Measurements from ENCODE around the gene RBBP5. TPM values are rescaled to one million over a fixed set of nuclear protein-coding genes. Genes with fewer than 3 reads are reported as not detected.

RBBP5 gene
- total RNA-seq, 3 donors from 2014 or later (not counting 1 experiment from before 2014, with no cell fraction given), result 13.9 to 18.2 (median 17.8) TPM

DNA sequence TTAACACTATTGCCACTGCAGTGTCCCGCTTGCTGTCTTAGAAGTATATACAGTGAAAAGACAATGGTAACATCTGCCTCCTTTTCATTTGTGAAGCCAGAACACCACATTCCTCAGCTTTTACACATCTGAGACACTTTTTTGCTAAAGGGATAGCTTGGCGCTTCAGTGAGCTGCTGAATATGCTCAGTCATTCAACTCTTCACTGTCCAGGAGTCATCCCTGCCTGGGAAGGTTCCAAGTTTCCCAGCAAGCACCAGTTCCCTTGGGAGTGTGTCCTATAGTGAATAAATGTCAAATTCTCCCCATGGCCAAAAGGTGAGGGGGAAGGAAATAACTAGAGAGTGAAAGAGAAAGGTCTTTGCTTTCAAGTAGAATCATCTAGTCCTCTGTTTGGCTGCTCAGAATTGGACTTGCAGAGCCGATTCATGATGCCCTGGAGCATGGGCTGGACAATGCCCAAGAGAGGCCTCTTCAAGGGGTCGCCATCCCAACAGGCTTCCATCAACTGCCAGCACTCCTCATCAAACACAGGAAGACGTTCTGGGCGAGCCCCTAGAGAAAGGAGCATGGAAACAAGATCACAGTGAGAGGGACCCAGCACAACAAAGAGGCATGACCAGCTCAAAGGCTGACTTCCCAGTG is 25.5 kb upstream of the RBBP5 start:
- TF ChIP-seq, protein P1, sequence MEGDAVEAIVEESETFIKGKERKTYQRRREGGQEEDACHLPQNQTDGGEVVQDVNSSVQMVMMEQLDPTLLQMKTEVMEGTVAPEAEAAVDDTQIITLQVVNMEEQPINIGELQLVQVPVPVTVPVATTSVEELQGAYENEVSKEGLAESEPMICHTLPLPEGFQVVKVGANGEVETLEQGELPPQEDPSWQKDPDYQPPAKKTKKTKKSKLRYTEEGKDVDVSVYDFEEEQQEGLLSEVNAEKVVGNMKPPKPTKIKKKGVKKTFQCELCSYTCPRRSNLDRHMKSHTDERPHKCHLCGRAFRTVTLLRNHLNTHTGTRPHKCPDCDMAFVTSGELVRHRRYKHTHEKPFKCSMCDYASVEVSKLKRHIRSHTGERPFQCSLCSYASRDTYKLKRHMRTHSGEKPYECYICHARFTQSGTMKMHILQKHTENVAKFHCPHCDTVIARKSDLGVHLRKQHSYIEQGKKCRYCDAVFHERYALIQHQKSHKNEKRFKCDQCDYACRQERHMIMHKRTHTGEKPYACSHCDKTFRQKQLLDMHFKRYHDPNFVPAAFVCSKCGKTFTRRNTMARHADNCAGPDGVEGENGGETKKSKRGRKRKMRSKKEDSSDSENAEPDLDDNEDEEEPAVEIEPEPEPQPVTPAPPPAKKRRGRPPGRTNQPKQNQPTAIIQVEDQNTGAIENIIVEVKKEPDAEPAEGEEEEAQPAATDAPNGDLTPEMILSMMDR (IDR thresholded peaks at IDR 0.05), result no peak
- 95% methylated on average over 6 of the region's 6 CpGs for whole genome bisulfite sequencing (ENCODE audit: insufficient coverage)
- H3K27me3 Mint-ChIP-seq (ENCODE audit: low read depth in 2 of 2), result no peaks in the 10 kb centered on the region
- no peak for DNase-seq
- peaks cover 14% of the 10 kb centered on the region for H3K36me3 Mint-ChIP-seq
- no peaks in the 10 kb centered on the region for H3K27me3 ChIP-seq (ENCODE audit: control insufficient read depth, insufficient read depth, low read length)
- intact Hi-C loops (cut with micrococcal nuclease), result no loop called here
- no peak for ATAC-seq
- H3K4me1 ChIP-seq (ENCODE audit: control insufficient read depth, insufficient read depth, low read length), result no peaks in the 10 kb centered on the region
- no peaks in the 10 kb centered on the region for H3K9me3 ChIP-seq (ENCODE audit: control insufficient read depth, insufficient read depth, low read length)
- H3K27ac ChIP-seq (ENCODE audit: low read length), result no peak overlapping the region
- no peaks in the 10 kb centered on the region for H3K9me3 Mint-ChIP-seq
- peaks cover 28% of the 10 kb centered on the region for H3K36me3 ChIP-seq (ENCODE audit: control insufficient read depth, insufficient read depth, low read length)
- H3K4me3 Mint-ChIP-seq, result no peak overlapping the region
- H3K4me3 ChIP-seq (ENCODE audit: low read length), result no peak overlapping the region
- no peaks in the 10 kb centered on the region for H3K4me1 Mint-ChIP-seq
- no peak overlapping the region for H3K27ac Mint-ChIP-seq

DNA sequence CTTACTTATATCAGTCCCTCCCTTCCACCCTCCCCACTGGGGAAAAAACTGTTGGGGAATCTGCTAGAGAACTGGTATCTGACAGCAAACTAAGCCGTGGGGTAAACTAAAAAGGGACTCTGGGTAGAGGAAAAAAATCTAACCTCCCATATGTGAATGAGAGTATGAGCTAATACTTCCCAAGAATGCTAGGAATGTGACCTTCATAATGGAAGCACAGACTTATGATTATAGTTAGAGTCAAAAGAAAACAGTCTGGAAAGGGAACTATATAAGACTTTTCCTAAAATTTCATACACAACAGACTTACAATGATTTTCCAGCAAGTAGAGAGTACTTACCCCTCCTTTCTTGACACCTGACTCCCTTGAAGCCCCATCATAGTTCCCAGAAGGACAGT is 23.0 kb upstream of the RBBP5 start:
- TF ChIP-seq, protein P1 (IDR thresholded peaks at IDR 0.05), result no peak
- H3K27me3 ChIP-seq (ENCODE audit: control insufficient read depth, insufficient read depth, low read length), result no peaks in the 10 kb centered on the region
- H3K36me3 ChIP-seq (ENCODE audit: control insufficient read depth, insufficient read depth, low read length), result peaks cover 21% of the 10 kb centered on the region
- no peak overlapping the region for H3K27ac ChIP-seq (ENCODE audit: low read length)
- H3K4me3 ChIP-seq (ENCODE audit: low read length), result no peak overlapping the region
- H3K27me3 Mint-ChIP-seq (ENCODE audit: low read depth in 2 of 2), result no peaks in the 10 kb centered on the region
- H3K36me3 Mint-ChIP-seq, result peaks cover 13% of the 10 kb centered on the region
- intact Hi-C loops (cut with micrococcal nuclease), result loop anchor here (5.0 kb wide), 1 partner anchor 113 kb away; no protein-coding TSS in a partner anchor
- no peak overlapping the region for H3K27ac Mint-ChIP-seq
- WGBS (ENCODE audit: insufficient coverage), result no CpG with 5 or more reads among the region's 1 CpG
- no peak overlapping the region for H3K4me3 Mint-ChIP-seq
- peaks cover 6 to 11% of the 10 kb centered on the region in 2 donors for H3K4me1 Mint-ChIP-seq
- no peaks in the 10 kb centered on the region for H3K9me3 ChIP-seq (ENCODE audit: control insufficient read depth, insufficient read depth, low read length)
- ATAC-seq (no peak), DNase-seq (no peak)
- peaks cover 8% of the 10 kb centered on the region for H3K4me1 ChIP-seq (ENCODE audit: control insufficient read depth, insufficient read depth, low read length)
- H3K9me3 Mint-ChIP-seq, result no peaks in the 10 kb centered on the region

DNA sequence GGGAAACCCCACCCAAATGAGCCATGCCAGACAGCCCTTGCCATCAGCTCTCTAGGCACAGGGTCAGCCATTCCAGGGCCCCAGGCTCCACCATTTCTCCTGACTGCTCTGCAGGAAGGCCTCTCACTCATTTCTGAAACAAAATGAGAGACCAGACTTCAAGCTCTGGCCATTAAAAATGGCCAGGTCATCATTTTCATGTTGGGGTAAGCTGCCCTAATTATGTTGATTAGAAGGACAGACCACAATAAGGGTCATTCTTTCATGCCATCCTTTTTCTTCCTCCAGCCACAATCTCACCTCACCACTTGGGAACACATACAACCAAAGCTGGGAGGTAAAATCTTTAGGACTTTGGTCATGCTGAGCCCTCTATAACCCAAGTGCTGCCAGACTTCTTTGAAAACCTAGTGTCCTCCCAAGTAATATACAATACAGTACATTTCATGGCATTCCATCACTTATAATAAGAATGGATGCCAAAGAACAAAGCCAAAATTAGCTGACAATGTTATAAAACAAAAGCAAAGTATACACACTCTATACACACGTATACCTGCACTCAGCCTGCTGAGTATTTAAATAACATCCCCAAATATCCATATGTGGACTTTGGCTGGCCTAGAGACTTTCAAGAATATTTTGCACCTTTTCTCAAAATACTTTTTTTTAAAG is 22.4 kb upstream of the RBBP5 start:
- DNase-seq (no peak), ATAC-seq (no peak)
- Histone ChIP-seq H3K4me1 (ENCODE audit: control insufficient read depth, insufficient read depth, low read length) (peaks cover 8% of the 10 kb centered on the region), H3K4me3 (ENCODE audit: low read length) (no peak overlapping the region), H3K27ac (ENCODE audit: low read length) (no peak overlapping the region), H3K27me3 (ENCODE audit: control insufficient read depth, insufficient read depth, low read length) (no peaks in the 10 kb centered on the region), H3K36me3 (ENCODE audit: control insufficient read depth, insufficient read depth, low read length) (peaks cover 17% of the 10 kb centered on the region), H3K9me3 (ENCODE audit: control insufficient read depth, insufficient read depth, low read length) (no peaks in the 10 kb centered on the region)
- Mint-ChIP-seq H3K27me3 (ENCODE audit: low read depth in 2 of 2) (no peaks in the 10 kb centered on the region), H3K27ac (no peak overlapping the region), H3K4me1 (peaks cover 6 to 11% of the 10 kb centered on the region in 2 donors), H3K36me3 (peaks cover 8% of the 10 kb centered on the region), H3K9me3 (no peaks in the 10 kb centered on the region), H3K4me3 (no peak overlapping the region)
- intact Hi-C loops (cut with micrococcal nuclease), result loop anchor here (5.0 kb wide), 1 partner anchor 113 kb away; no protein-coding TSS in a partner anchor
- TF ChIP-seq, protein P1 (IDR thresholded peaks at IDR 0.05), result no peak
- 86% methylated on average over 1 of the region's 1 CpG for WGBS (ENCODE audit: insufficient coverage)

Measured in natural killer cell (primary cell).